ENCODE measurements around the gene SMIM1. TPM values are rescaled to one million over a fixed set of nuclear protein-coding genes. Genes with fewer than 3 reads are reported as not detected.

The SMIM1 gene
- total and polyA plus RNA-seq, 2 experiments from 2014 or later, result 20.9 to 25.8 TPM

DNA sequence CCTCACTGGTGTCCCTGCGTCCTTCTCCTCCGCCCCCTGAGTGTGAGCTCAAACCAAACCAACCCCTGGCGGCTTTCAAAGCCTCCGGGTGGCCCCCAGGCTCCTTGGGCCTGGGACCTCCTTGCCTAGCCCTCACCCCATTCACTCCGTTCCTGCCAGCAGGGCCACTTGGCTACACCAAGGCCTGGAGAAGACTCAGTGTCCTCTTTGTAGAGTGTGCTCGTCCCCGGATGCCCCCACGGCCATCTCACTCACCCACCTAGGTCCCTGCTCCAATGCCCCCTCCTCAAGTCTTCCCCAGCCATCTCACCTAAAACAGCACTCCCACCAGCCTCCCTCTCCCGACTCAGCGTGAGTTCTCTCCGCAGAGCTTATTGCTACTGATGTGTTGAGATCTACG lies 27.5 kb upstream of the SMIM1 start:
- no peak overlapping the region for H3K4me3 ChIP-seq
- H3K9me3 ChIP-seq (ENCODE audit: low read depth), result no peaks in the 10 kb centered on the region
- no peak overlapping the region for H3K27ac ChIP-seq
- H3K36me3 ChIP-seq, result peaks cover 13% of the 10 kb centered on the region
- no peaks in the 10 kb centered on the region for H3K4me1 ChIP-seq (ENCODE audit: low read depth)
- TF ChIP-seq, protein P1, sequence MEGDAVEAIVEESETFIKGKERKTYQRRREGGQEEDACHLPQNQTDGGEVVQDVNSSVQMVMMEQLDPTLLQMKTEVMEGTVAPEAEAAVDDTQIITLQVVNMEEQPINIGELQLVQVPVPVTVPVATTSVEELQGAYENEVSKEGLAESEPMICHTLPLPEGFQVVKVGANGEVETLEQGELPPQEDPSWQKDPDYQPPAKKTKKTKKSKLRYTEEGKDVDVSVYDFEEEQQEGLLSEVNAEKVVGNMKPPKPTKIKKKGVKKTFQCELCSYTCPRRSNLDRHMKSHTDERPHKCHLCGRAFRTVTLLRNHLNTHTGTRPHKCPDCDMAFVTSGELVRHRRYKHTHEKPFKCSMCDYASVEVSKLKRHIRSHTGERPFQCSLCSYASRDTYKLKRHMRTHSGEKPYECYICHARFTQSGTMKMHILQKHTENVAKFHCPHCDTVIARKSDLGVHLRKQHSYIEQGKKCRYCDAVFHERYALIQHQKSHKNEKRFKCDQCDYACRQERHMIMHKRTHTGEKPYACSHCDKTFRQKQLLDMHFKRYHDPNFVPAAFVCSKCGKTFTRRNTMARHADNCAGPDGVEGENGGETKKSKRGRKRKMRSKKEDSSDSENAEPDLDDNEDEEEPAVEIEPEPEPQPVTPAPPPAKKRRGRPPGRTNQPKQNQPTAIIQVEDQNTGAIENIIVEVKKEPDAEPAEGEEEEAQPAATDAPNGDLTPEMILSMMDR (IDR thresholded peaks at IDR 0.05; ENCODE audit: low read depth, low read length), result no peak
- DNase-seq (ENCODE audit: low read depth in 1 of 2, low spot score in 1 of 2), result no peak
- H3K27me3 ChIP-seq, result no peaks in the 10 kb centered on the region

DNA sequence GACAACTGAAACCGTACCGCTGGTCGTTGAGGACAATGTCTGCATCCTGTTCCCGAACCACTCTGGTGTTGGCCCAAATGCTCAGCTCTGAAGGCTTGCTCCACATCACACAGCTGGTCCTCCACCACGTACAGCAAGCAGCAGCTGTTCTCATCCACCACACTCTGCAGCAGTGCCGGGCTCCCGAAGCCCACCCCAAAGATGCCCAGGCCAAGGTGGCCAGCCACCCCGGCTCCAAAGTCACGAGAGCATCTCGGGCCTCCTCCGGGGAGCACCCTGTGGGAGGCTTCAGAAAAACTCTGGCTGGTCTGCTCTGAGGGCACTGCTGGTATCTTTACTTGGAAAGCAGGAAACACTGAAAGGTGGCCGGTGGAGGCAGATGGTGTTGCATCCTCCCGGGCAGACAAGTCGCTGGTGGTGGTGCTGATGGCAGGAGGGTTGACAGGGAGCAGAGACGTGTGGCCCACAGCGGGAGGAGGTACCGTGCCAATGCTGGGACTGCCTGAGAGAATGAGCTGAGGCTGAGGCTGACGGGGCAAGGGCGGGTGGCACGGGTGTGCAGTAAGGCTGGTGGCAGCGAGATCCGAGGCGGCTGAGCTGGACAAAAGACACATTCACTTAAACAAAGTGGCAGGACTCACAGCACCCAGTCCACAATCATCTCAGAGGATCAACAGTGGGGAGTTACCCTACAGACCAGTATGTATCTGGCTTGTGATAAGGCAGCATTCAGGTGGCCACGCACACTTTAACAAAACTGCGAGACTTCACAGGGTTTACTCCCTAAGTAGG lies 26.8 kb upstream of the SMIM1 start:
- H3K27me3 ChIP-seq, result no peaks in the 10 kb centered on the region
- TF ChIP-seq, protein P1 (IDR thresholded peaks at IDR 0.05; ENCODE audit: low read depth, low read length), result no peak
- H3K4me3 ChIP-seq, result no peak overlapping the region
- H3K36me3 ChIP-seq, result peaks cover 11% of the 10 kb centered on the region
- H3K9me3 ChIP-seq (ENCODE audit: low read depth), result no peaks in the 10 kb centered on the region
- H3K4me1 ChIP-seq (ENCODE audit: low read depth), result no peaks in the 10 kb centered on the region
- no peak for DNase-seq (ENCODE audit: low read depth in 1 of 2, low spot score in 1 of 2)
- no peak overlapping the region for H3K27ac ChIP-seq

DNA sequence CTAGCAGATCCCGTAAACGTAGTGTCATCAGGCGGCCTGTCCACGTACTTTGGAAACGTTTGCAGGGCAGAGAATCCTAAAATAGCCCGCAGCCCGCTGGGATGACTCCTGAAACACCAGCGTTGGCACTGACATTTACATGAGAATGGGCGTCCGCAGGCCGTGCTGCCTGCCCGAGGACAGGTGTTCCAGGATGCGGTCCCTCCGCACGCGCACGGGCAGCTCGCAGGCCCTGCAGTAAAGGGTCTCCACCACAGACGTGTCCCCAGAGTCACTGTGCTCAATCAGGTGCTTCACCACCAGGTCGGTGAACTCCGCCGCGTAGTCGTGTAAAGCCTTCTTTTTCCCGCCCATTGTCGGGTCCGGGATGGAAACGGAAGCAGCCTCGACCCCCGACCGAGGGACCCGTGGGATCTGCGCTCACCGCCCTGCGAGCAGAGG lies 26.1 kb upstream of the SMIM1 start:
- peaks cover 7% of the 10 kb centered on the region for H3K36me3 ChIP-seq
- H3K4me3 ChIP-seq, result peak overlapping the region; percentile 92
- H3K27ac ChIP-seq, result no peak overlapping the region
- H3K4me1 ChIP-seq (ENCODE audit: low read depth), result no peaks in the 10 kb centered on the region
- no peaks in the 10 kb centered on the region for H3K9me3 ChIP-seq (ENCODE audit: low read depth)
- no peaks in the 10 kb centered on the region for H3K27me3 ChIP-seq
- no peak for DNase-seq (ENCODE audit: low read depth in 1 of 2, low spot score in 1 of 2)
- TF ChIP-seq, protein P1 (IDR thresholded peaks at IDR 0.05; ENCODE audit: low read depth, low read length), result no peak

DNA sequence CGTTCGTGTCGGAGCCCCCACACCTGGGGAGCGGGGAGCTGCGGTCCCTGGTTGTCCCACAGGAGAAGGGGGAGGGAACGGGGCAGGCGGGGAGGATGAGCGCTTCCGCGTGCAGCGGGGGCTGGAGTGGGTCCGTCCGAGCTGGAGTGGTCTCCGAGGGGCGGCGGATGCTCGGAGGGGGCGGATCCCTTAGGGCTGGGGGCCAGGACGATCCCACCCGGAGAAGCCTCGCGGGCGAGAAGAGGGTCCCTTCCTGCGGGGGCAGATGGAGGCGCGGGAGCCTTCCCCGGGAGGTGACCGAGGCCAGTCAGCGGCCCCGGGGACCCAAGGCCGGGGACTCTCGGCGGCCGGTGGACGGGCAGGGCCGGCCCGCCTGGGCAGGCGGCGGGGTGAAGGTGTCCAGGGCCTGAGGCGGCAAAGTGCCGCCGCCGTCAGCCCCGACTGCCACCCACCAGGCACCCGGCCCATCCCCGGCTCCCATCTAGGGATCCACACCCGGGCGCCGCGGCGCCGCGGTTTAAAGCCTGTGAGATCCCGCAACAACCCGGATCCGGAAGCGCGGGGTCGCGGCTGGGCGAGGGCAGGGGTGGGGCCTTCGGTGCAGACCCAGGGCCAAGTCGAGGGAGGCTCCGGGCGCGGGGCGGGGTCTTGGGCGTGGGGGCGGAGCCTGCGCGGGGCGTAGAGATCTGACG lies 25.6 kb upstream of the SMIM1 start:
- H3K4me3 ChIP-seq, result peak overlapping the region; percentile 92

DNA sequence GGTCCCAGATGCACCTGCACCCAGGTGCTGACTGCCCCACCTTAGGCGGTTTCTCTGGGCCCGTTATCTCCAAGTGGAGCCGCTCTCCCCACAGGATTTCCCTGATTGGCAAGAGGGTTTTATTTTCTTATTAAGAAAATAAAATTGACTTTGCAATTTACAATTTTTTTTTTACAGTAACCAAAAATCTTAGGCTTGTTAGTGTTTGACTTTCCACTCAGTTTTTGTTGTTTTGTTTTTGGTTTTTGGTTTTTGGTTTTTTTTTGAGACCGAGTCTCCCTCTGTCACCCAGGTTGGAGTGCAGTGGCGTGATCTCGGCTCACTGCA lies 25.1 kb upstream of the SMIM1 start:
- Histone ChIP-seq H3K27me3 (no peaks in the 10 kb centered on the region), H3K4me3 (peak overlapping the region; percentile 92), H3K27ac (no peak overlapping the region), H3K9me3 (ENCODE audit: low read depth) (no peaks in the 10 kb centered on the region), H3K36me3 (peaks cover 5% of the 10 kb centered on the region), H3K4me1 (ENCODE audit: low read depth) (no peaks in the 10 kb centered on the region)
- TF ChIP-seq, protein P1 (IDR thresholded peaks at IDR 0.05; ENCODE audit: low read depth, low read length), result no peak
- DNase-seq (ENCODE audit: low read depth in 1 of 2, low spot score in 1 of 2), result no peak

More for the DNA sequence above, 25.6 kb upstream of the SMIM1 start:
- TF ChIP-seq, protein P1 (IDR thresholded peaks at IDR 0.05; ENCODE audit: low read depth, low read length), result no peak
- DNase-seq (ENCODE audit: low read depth in 1 of 2, low spot score in 1 of 2), result peak; percentile 78 to 90
- no peaks in the 10 kb centered on the region for H3K27me3 ChIP-seq
- H3K4me1 ChIP-seq (ENCODE audit: low read depth), result no peaks in the 10 kb centered on the region
- peaks cover 5% of the 10 kb centered on the region for H3K36me3 ChIP-seq
- H3K27ac ChIP-seq, result no peak overlapping the region
- H3K9me3 ChIP-seq (ENCODE audit: low read depth), result no peaks in the 10 kb centered on the region

All from cardiac muscle cell (in vitro differentiated cells and primary cell).